ENCODE data around the gene CHAD.

The CHAD gene

GRCh38 chr17:50472286-50472685 is 3.6 kb upstream of the CHAD start:
- no peak for DNase-seq

GRCh38 chr17:50471009-50471905 is 2.6 kb upstream of the CHAD start:
- DNase-seq = no peak

- DNase-seq = no peak
Observed at GRCh38 chr17:50470426-50470825, 1.7 kb upstream of the CHAD start.

GRCh38 chr17:50469671-50470305 is 1.1 kb upstream of the CHAD start:
- DNase-seq = no peak

- DNase-seq = no peak
Observed at GRCh38 chr17:50469208-50469605, 527 bp upstream of the CHAD start.

- DNase-seq = no peak
Observed at GRCh38 chr17:50467855-50468303, 801 bp downstream of the CHAD start.

- DNase-seq = no peak
Observed at GRCh38 chr17:50467114-50467854, 1.4 kb downstream of the CHAD start.

GRCh38 chr17:50466371-50467113 is 2.1 kb downstream of the CHAD start:
- DNase-seq = no peak

- no peak for DNase-seq
Observed at GRCh38 chr17:50465635-50466034, 3.0 kb downstream of the CHAD start.

- no peak for DNase-seq
Observed at GRCh38 chr17:50465171-50465570, 3.5 kb downstream of the CHAD start.

- DNase-seq = no peak
Observed at GRCh38 chr17:50464736-50465135, 3.9 kb downstream of the CHAD start.

- DNase-seq = no peak
Observed at GRCh38 chr17:50464121-50464520, 4.6 kb downstream of the CHAD start.

GRCh38 chr17:50462446-50462845 is 6.2 kb downstream of the CHAD start:
- no peak for DNase-seq

- no peak for DNase-seq
Observed at GRCh38 chr17:50461550-50462132, 7.0 kb downstream of the CHAD start.

- no peak for DNase-seq
Observed at GRCh38 chr17:50460831-50461526, 7.7 kb downstream of the CHAD start.

- no peak for DNase-seq
Observed at GRCh38 chr17:50459756-50460155, 8.9 kb downstream of the CHAD start.

GRCh38 chr17:50458701-50459676 is 9.7 kb downstream of the CHAD start:
- DNase-seq = no peak

- no peak for DNase-seq
Observed at GRCh38 chr17:50458270-50458669, 10.4 kb downstream of the CHAD start.

- no peak for DNase-seq
Observed at GRCh38 chr17:50457621-50458020, 11.1 kb downstream of the CHAD start.

- no peak for DNase-seq
Observed at GRCh38 chr17:50453901-50454300, 14.8 kb downstream of the CHAD start.
